ENCODE data around the gene SLC25A39.

DNA sequence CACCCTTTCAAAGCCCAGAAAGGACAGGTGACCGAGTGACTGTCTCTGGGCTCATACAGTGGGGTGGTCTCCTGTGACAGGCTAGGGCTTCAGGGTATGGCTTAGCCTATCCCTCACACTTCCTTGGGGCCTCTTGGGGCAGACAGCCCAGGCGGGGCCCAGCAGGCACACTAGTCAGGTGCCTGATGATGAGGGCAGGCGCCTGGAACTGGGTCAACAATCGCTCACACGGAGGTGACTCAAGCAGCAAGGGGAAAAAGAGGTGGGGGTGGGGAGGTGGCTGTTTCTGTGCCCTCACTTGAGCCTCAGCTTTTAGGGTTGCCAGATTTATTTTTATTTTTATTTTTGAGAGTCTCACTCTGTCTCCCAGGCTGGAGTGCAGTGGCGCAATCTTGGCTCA, 14.1 kb upstream of the SLC25A39 start:
- TF ChIP-seq CTCF (IDR thresholded peaks at IDR 0.05 in 8 of 11, conservative IDR thresholded peaks at IDR 0.05 in 3 of 11) (no peak), POLR2A (IDR thresholded peaks at IDR 0.05) (no peak)
